Testis (tissue), 3 donors: ENCODE data around the gene EGFR. TPM values are rescaled to one million over a fixed set of nuclear protein-coding genes. Genes with fewer than 3 reads are reported as not detected.

Experiments used
- DNase-seq: peaks from one replicate; pipeline ENCODE4 v3.0.0-alpha.2; 2019
- H3K27ac ChIP-seq, 2 donors: fragments of 200-600 bp; sonication (generic); one replicate each; pipeline ENCODE4 v1.5.1; 2019
- H3K27me3 ChIP-seq: fragments of 200-600 bp; sonication (generic); one replicate; pipeline ENCODE4 v1.5.1; 2019
- H3K36me3 ChIP-seq: fragments of 200-600 bp; sonication (generic); one replicate; pipeline ENCODE4 v1.5.1; 2017; ENCODE audit warnings: low read depth; ENCODE audit errors: missing control alignments
- H3K4me1 ChIP-seq: fragments of 200-600 bp; sonication (generic); one replicate; pipeline ENCODE4 v1.5.1; 2019
- H3K4me3 ChIP-seq, 2 donors: fragments of 200-600 bp; sonication (generic); one replicate each; pipeline ENCODE4 v1.5.1; 2017 to 2019
- H3K9me3 ChIP-seq: fragments of 200-600 bp; sonication (generic); one replicate; pipeline ENCODE4 v1.5.1; 2017
- POLR2A ChIP-seq: fragments of 450-650 bp; IDR thresholded peaks from one replicate; pipeline ENCODE4 v1.6.1; 2017; ENCODE audit warnings: antibody characterized with exemption, mild to moderate bottlenecking, moderate library complexity
- WGBS, 2 donors: methylation state at CpG; one replicate each; pipeline ENCODE4 v1.1.5; 2018; 5-methylcytosine and 5-hydroxymethylcytosine counted together
- intact Hi-C: fragments of 100-400 bp; cut with DNase I; formaldehyde crosslinking; loops from one replicate; pipeline ENCODE4 v1.15.1; 2023; ENCODE audit warnings: low total_unique reads
- polyA plus RNA-seq: library from polyadenylated mRNA; stranded (reverse); fragments of 350-450 nt; fragmentation: Illumina TruSeq; extraction: RNeasy Lipid Tissue Mini Kit (QIAGEN cat#74804); gene quantifications from one replicate; pipeline ENCODE4 v1.2.3, GENCODE V29; 2014; ENCODE audit warnings: low read depth, low replicate concordance; ENCODE audit not compliant: insufficient read depth
- total RNA-seq, 2 donors: library from RNA; depleted of rRNA; stranded (reverse); fragments of >200 nt; gene quantifications; one replicate each; pipeline ENCODE4 v1.2.3, GENCODE V29; 2016
- TF ChIP-seq, protein P1 (sequence below), 3 experiments: fragments of 450-650 bp in 2 of 3; fragments of 200-600 bp in 1 of 3; sonication (generic) in 1 of 3; IDR thresholded peaks; one replicate each; pipeline ENCODE4 v1.5.1; 2016 to 2019; ENCODE audit warnings: antibody characterized with exemption in 3 of 3, mild to moderate bottlenecking in 2 of 3, moderate library complexity in 1 of 3

The EGFR gene
- total and polyA plus RNA-seq, 3 donors from 2014 or later, result 11.0 to 45.0 (median 18.2) TPM

DNA sequence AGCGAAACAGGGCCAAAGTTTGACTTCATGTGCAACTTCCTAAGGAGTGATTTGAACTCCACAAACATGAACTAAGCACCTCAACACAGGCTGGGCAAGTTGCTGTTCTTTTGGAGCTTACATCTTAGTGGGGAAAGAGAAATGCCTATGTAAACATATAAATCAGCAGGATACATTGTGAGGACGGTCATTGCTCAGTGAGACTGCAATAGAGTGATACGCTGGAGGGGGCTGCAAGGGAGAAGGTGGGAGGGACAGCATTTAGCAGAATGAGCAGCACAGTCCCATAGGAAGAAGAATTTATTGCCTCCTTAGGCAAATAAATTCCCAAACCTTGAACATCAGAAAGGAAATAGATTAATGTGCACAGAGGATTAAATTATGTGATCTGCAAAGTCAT, 90.0 kb downstream of the EGFR start:
- Histone ChIP-seq H3K4me1 (peaks cover 23% of the 10 kb centered on the region), H3K36me3 (no peaks in the 10 kb centered on the region), H3K4me3 (no peak overlapping the region), H3K9me3 (no peaks in the 10 kb centered on the region), H3K27me3 (no peaks in the 10 kb centered on the region), H3K27ac (no peak overlapping the region)
- 66 to 75% methylated on average over 3 of the region's 3 CpGs for WGBS, 2 donors
- intact Hi-C loops, result no loop called here
- no peak for DNase-seq
- TF ChIP-seq POLR2A, result no peak
- TF ChIP-seq, protein P1, sequence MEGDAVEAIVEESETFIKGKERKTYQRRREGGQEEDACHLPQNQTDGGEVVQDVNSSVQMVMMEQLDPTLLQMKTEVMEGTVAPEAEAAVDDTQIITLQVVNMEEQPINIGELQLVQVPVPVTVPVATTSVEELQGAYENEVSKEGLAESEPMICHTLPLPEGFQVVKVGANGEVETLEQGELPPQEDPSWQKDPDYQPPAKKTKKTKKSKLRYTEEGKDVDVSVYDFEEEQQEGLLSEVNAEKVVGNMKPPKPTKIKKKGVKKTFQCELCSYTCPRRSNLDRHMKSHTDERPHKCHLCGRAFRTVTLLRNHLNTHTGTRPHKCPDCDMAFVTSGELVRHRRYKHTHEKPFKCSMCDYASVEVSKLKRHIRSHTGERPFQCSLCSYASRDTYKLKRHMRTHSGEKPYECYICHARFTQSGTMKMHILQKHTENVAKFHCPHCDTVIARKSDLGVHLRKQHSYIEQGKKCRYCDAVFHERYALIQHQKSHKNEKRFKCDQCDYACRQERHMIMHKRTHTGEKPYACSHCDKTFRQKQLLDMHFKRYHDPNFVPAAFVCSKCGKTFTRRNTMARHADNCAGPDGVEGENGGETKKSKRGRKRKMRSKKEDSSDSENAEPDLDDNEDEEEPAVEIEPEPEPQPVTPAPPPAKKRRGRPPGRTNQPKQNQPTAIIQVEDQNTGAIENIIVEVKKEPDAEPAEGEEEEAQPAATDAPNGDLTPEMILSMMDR (IDR thresholded peaks at IDR 0.05), result no peak

DNA sequence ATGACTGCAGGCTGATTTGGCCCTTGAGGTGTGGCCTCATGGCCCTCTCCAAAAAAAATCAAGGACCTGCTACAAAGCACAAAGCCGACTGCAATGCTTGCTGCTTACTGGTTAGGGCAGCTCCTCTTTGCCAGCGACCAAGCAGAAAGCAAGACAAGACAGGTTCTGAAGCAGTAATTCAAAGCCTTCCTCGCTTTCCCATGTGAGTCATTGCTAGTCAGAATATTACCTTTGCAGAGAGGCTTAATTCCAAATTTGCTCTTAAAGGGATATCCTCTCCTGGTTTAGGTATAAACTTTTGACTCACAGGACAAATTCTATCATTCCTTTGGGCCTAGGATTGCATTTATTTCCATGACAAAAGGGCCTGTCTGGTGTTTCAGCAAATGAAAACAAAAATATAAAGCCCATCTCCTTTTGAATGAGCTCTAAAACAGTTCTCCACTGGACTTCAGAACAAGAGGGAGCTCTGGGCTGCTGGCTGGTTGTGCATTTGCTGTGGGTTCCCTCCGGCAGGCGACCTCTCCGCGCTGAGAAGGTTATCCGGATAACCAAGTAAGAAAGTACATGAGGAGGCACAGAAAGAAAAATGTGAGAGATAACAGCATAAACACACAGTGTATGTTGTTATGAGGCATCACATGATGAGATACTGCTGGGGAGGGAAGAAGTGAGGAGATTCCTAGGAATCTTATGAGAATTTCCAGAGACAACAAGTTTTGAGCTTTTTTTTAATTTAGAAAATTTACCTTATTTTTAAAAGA, 90.8 kb downstream of the EGFR start:
- no peaks in the 10 kb centered on the region for H3K36me3 ChIP-seq
- no peak for DNase-seq
- no peak for TF ChIP-seq POLR2A
- TF ChIP-seq, protein P1 (IDR thresholded peaks at IDR 0.05), result no peak

DNA sequence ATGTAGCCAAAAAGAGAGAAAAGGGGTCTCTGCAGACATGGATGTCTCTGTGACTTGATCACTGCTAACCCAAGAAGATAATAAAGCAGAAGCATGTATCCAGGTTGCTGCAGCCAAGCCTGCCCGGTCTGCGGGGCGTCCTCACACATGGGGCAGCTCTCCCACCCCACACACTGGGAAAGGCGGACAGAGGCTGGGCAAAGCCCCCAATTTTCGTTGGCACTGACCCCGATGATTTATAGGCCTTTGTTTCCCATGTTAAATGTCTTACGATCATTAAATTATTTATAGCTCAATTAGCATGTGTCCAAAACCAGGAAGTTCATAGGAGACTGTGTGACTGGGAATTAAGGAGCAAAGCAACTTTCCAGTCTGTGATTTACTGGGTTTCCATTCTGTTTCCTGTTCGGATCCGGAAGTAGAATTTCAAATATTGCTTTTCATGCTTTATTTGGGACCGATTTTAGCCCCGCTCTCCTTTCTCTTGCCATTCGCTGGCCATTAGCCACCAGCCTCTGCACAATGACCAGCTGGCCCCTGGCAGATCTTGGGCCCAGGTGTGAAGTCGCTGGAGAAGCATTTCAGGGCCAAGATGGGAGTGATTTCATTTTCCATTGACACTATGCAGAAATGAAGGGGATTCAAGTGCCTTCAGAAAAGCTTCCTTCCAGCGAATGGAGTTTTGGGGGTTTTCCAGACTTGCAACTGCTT, 91.6 kb downstream of the EGFR start:
- Histone ChIP-seq H3K4me3 (no peak overlapping the region), H3K27me3 (no peaks in the 10 kb centered on the region), H3K27ac (peak overlapping the region in 1 of 2 donors; percentile 4), H3K9me3 (no peaks in the 10 kb centered on the region), H3K4me1 (peaks cover 17% of the 10 kb centered on the region), H3K36me3 (no peaks in the 10 kb centered on the region)
- intact Hi-C loops, result no loop called here
- TF ChIP-seq, protein P1 (IDR thresholded peaks at IDR 0.05), result no peak
- no peak for TF ChIP-seq POLR2A
- DNase-seq, result no peak
- 69 to 72% methylated on average over 14 of the region's 14 CpGs for WGBS, 2 donors

More for the DNA sequence above, 90.8 kb downstream of the EGFR start:
- Histone ChIP-seq H3K4me3 (no peak overlapping the region), H3K9me3 (no peaks in the 10 kb centered on the region), H3K4me1 (peaks cover 23% of the 10 kb centered on the region), H3K27me3 (no peaks in the 10 kb centered on the region), H3K27ac (peak overlapping the region in 1 of 2 donors; percentile 21)
- intact Hi-C loops, result no loop called here
- 43 to 49% methylated on average over 8 of the region's 8 CpGs for WGBS, 2 donors

DNA sequence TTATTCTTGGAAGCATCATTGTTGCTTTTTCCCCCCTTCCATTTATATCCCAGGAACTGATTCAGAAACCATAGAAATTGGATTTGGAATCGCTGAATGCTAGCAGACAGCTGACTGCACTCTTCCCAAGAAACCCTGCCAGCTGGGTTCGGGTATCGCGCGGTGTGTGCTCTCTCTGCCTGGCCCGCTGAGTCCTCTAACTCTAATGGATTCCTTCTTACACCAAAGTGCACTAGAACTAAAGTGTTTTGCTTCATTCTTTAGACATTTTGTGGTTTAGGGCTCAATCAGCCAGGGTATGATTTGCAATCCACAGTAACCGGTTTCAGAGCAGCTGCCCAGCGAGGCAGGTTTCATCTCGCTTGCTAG, 92.2 kb downstream of the EGFR start:
- no peaks in the 10 kb centered on the region for H3K27me3 ChIP-seq
- intact Hi-C loops, result no loop called here
- H3K9me3 ChIP-seq, result no peaks in the 10 kb centered on the region
- peak overlapping the region in 1 of 2 donors; percentile 4 for H3K27ac ChIP-seq
- no peak overlapping the region for H3K4me3 ChIP-seq
- WGBS, 2 donors, result 60 to 61% methylated on average over 9 of the region's 9 CpGs
- no peak for TF ChIP-seq POLR2A
- TF ChIP-seq, protein P1 (IDR thresholded peaks at IDR 0.05), result no peak
- peaks cover 16% of the 10 kb centered on the region for H3K4me1 ChIP-seq
- no peak for DNase-seq
- H3K36me3 ChIP-seq, result no peaks in the 10 kb centered on the region
